K562 (cell line): ENCODE results near the gene UBN1. TPM values are rescaled to one million over a fixed set of nuclear protein-coding genes. Genes with fewer than 3 reads are reported as not detected.

ENCODE experiments used
- CBX1 ChIP-seq: sonication (generic); IDR thresholded peaks from 2 replicates; pipeline ENCODE4 v1.6.1; 2016; ENCODE audit warnings: antibody characterized with exemption, low read depth, mild to moderate bottlenecking
- CTBP1 ChIP-seq: fragments of 450-650 bp; IDR thresholded peaks from 2 replicates; pipeline ENCODE4 v1.6.1; 2016; ENCODE audit warnings: borderline replicate concordance
- ELF4 ChIP-seq: fragments of 450-650 bp; formaldehyde crosslinking; IDR thresholded peaks from 2 replicates; pipeline ENCODE4 v1.4.0; 2022; ENCODE audit warnings: missing genetic modification characterization
- ESRRA ChIP-seq: fragments of 450-650 bp; IDR thresholded peaks from 2 replicates; pipeline ENCODE4 v1.6.1; 2014; ENCODE audit warnings: low read depth, mild to moderate bottlenecking, moderate library complexity, borderline replicate concordance
- GTF2A2 ChIP-seq: IDR thresholded peaks from 2 replicates; pipeline ENCODE4 v1.6.1; 2016; ENCODE audit warnings: mild to moderate bottlenecking, missing genetic modification characterization, missing compliant biosample characterization
- HCFC1 ChIP-seq: IDR thresholded peaks from 2 replicates; pipeline ENCODE4 v1.6.1; 2012; ENCODE audit warnings: low read depth, low read length, improper control_type of control experiment
- HMG20B ChIP-seq: fragments of 250-450 bp; sonication (Bioruptor Pico); IDR thresholded peaks from 2 replicates; pipeline ENCODE4 v1.5.0; 2021; ENCODE audit warnings: mild to moderate bottlenecking
- ILF3 ChIP-seq: fragments of 450-650 bp; IDR thresholded peaks from 2 replicates; pipeline ENCODE4 v1.6.1; 2018; ENCODE audit warnings: antibody characterized with exemption, mild to moderate bottlenecking, moderate library complexity, borderline replicate concordance
- MXI1 ChIP-seq: IDR thresholded peaks from 2 replicates; pipeline ENCODE4 v1.6.1; 2011; ENCODE audit warnings: low read depth, mild to moderate bottlenecking, improper control_type of control experiment, low read length
- NBN ChIP-seq: fragments of 450-650 bp; IDR thresholded peaks from 2 replicates; pipeline ENCODE4 v1.6.1; 2016; ENCODE audit warnings: low read depth, mild to moderate bottlenecking
- PRDM10 ChIP-seq: fragments of 450-650 bp; IDR thresholded peaks from 2 replicates; pipeline ENCODE4 v1.6.1; 2018; ENCODE audit not compliant: partially characterized antibody
- RB1 ChIP-seq: fragments of 450-650 bp; IDR thresholded peaks from 2 replicates; pipeline ENCODE4 v1.6.1; 2017; ENCODE audit warnings: low read depth, mild to moderate bottlenecking
- RBM14 ChIP-seq: fragments of 200-400 bp; formaldehyde crosslinking; IDR thresholded peaks from 2 replicates; pipeline ENCODE4 v1.6.1; 2018; ENCODE audit warnings: low read depth, mild to moderate bottlenecking, low read length, moderate library complexity, borderline replicate concordance; ENCODE audit not compliant: insufficient read depth
- SMAD4 ChIP-seq: fragments of 250-450 bp; sonication (Bioruptor Pico); conservative IDR thresholded peaks from 2 replicates; pipeline ENCODE4 v1.8.0; 2021; ENCODE audit warnings: inconsistent platforms, mild to moderate bottlenecking, moderate library complexity
- SP1 ChIP-seq: sonication (generic); formaldehyde crosslinking; IDR thresholded peaks from 2 replicates; pipeline ENCODE4 v1.8.1; 2022; ENCODE audit warnings: mild to moderate bottlenecking, missing genetic modification reagents
- SRSF3 ChIP-seq: fragments of 200-400 bp; formaldehyde crosslinking; IDR thresholded peaks from 2 replicates; pipeline ENCODE4 v1.6.1; 2016; ENCODE audit warnings: mild to moderate bottlenecking, low read length, moderate library complexity; ENCODE audit not compliant: insufficient read depth
- TAL1 ChIP-seq: fragments of 450-650 bp; IDR thresholded peaks from 2 replicates; pipeline ENCODE4 v1.6.1; 2016; ENCODE audit warnings: mild to moderate bottlenecking
- TCF7 ChIP-seq: sonication (generic); IDR thresholded peaks from 2 replicates; pipeline ENCODE4 v1.6.1; 2016; ENCODE audit warnings: antibody characterized with exemption, borderline replicate concordance
- TFAP4 ChIP-seq: sonication (generic); formaldehyde crosslinking; IDR thresholded peaks from 2 replicates; pipeline ENCODE4 v1.8.0; 2022; ENCODE audit warnings: missing genetic modification reagents, mild to moderate bottlenecking, moderate library complexity, borderline replicate concordance
- USF1 ChIP-seq: sonication (generic); formaldehyde crosslinking; IDR thresholded peaks from 2 replicates; pipeline ENCODE4 v1.9.0; 2022; ENCODE audit warnings: mild to moderate bottlenecking, missing genetic modification reagents
- XRCC5 ChIP-seq: fragments of 200-400 bp; formaldehyde crosslinking; IDR thresholded peaks from 2 replicates; pipeline ENCODE4 v1.6.1; 2017; ENCODE audit warnings: low read depth, mild to moderate bottlenecking, low read length
- ZBTB8A ChIP-seq: fragments of 450-650 bp; IDR thresholded peaks from 2 replicates; pipeline ENCODE4 v1.6.1; 2018; ENCODE audit warnings: mild to moderate bottlenecking, moderate library complexity; ENCODE audit not compliant: partially characterized antibody
- ZKSCAN3 ChIP-seq: fragments of 250-450 bp; sonication (Bioruptor Pico); IDR thresholded peaks from 2 replicates; pipeline ENCODE4 v1.4.0; 2020
- ZNF354B ChIP-seq: fragments of 250-450 bp; sonication (Bioruptor Pico); IDR thresholded peaks from 2 replicates; pipeline ENCODE4 v1.4.0; 2020
- ZNF444 ChIP-seq: fragments of 250-450 bp; sonication (Bioruptor Pico); IDR thresholded peaks from 2 replicates; pipeline ENCODE4 v1.4.0; 2020; ENCODE audit warnings: mild to moderate bottlenecking, moderate library complexity
- polyA plus RNA-seq, 8 experiments: library from polyadenylated mRNA; depleted of rRNA in 4 of 8; stranded (reverse) in 5 of 8; unstranded in 3 of 8; fragments of >200 nt; fragmentation: Nextera tagmentation in 2 of 8; fragmentation: Illumina TruSeq in 1 of 8; extraction: Ambion mirVana in 2 of 8; extraction: Trizol in 1 of 8; gene quantifications; 2 replicates each; pipeline versions ENCODE4 v1.2.1 to v1.2.3, GENCODE V29; 2011 to 2014; ENCODE audit warnings: inconsistent platforms in 1 of 8, missing spikeins in 1 of 8
- total RNA-seq, 7 experiments: library from RNA; depleted of rRNA in 6 of 7; stranded (reverse); fragments of >200 nt in 6 of 7; fragmentation: Illumina TruSeq in 2 of 7; extraction: Trizol in 2 of 7; gene quantifications; 2 replicates each; pipeline versions ENCODE4 v1.2.1 to v1.2.3, GENCODE V29; 2011 to 2021; ENCODE audit warnings: low replicate concordance in 1 of 7

Gene UBN1
- total and polyA plus RNA-seq, 9 of the 15 experiments (the other 6 are each of a cell fraction or from before 2014, with no cell fraction given), result 1.5 to 45.7 (median 20.6) TPM

GRCh38 chr16:4846901-4847773 lies at the start of gene UBN1, which contains the start of gene GLYR1 (continued):
- TF ChIP-seq XRCC5 (peak; percentile 24; the same call in 1 of the 2 replicates), SRSF3 (no peak), USF1 (CRISPR knock-in tag) (peak; percentile 99), GTF2A2 (no peak), ESRRA (peak; percentile 73; the same call in 1 of the 2 replicates), CTBP1 (peak; percentile 93), CBX1 (peak; percentile 78; the same call in 1 of the 2 replicates), ZNF354B (CRISPR knock-in tag) (no peak), TCF7 (peak; percentile 55; the same call in 1 of the 2 replicates), TFAP4 (CRISPR knock-in tag) (peak; percentile 81), ILF3 (peak; percentile 51; the same call in 1 of the 2 replicates), SMAD4 (CRISPR knock-in tag) (peak; percentile 55), NBN (peak; percentile 29; the same call in 1 of the 2 replicates), RBM14 (no peak), ZBTB8A (no peak), ZKSCAN3 (no peak), HCFC1 (peak; percentile 70), PRDM10 (peak; percentile 7), MXI1 (0 out of 2 replicates have a peak, but pooled peaks have one; percentile 38), RB1 (peak; percentile 53), TAL1 (no peak), HMG20B (CRISPR knock-in tag) (no peak), SP1 (CRISPR knock-in tag) (peak; percentile 65), ZNF444 (CRISPR knock-in tag) (no peak), ELF4 (CRISPR knock-in tag) (peak; percentile 45; the same call in 1 of the 2 replicates)
